ENCODE measurements around the gene TMEM88. TPM values are rescaled to one million over a fixed set of nuclear protein-coding genes. Genes with fewer than 3 reads are reported as not detected.

Gene TMEM88
- total and polyA plus RNA-seq, 2 of the 13 experiments (the other 11 are each of a cell fraction or from before 2014, with no cell fraction given): 0.31 to 0.66 TPM

GRCh38 chr17:7841396-7841914 lies 13.4 kb upstream of the TMEM88 start:
- POLR2A ChIA-PET: interaction anchor here (0.8 to 6.4 kb wide), 8 partner anchors 8 to 285 kb away, joined by 3 to 159 read pairs (median 4); partner anchors contain the start of genes CYB5D1, KDM6B, MPDU1 and NAA38
- TF ChIP-seq PHF5A (CRISPR knock-in tag; IDR thresholded peaks at IDR 0.05; ENCODE audit: low read depth, unreplicated experiment): no peak
- TF ChIP-seq, protein P1, sequence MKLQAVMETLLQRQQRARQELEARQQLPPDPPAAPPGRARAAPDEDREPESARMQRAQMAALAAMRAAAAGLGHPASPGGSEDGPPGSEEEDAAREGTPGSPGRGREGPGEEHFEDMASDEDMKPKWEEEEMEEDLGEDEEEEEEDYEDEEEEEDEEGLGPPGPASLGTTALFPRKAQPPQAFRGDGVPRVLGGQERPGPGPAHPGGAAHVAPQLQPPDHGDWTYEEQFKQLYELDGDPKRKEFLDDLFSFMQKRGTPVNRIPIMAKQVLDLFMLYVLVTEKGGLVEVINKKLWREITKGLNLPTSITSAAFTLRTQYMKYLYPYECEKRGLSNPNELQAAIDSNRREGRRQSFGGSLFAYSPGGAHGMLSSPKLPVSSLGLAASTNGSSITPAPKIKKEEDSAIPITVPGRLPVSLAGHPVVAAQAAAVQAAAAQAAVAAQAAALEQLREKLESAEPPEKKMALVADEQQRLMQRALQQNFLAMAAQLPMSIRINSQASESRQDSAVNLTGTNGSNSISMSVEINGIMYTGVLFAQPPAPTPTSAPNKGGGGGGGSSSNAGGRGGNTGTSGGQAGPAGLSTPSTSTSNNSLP (IDR thresholded peaks at IDR 0.05; ENCODE audit: low read depth, low read length): no peak
- TF ChIP-seq NRL (CRISPR knock-in tag; IDR thresholded peaks at IDR 0.05; ENCODE audit: borderline replicate concordance): 0 out of 2 replicates have a peak, but pooled peaks have one; percentile 11
- no peak for TF ChIP-seq FOXA1 (IDR thresholded peaks at IDR 0.05)
- 0 out of 2 replicates have a peak, but pooled peaks have one; percentile 10 for TF ChIP-seq FOXA1 (CRISPR knock-in tag; IDR thresholded peaks at IDR 0.05)
- no peak for TF ChIP-seq RORA (CRISPR knock-in tag; IDR thresholded peaks at IDR 0.05)
- TF ChIP-seq U2AF1 (optimal IDR thresholded peaks at IDR 0.05; ENCODE audit: low read depth, low read length): peak; percentile 14
- TF ChIP-seq ARNT2 (CRISPR knock-in tag; IDR thresholded peaks at IDR 0.05; ENCODE audit: low read depth): peak; percentile 47; the same call in 1 of the 2 replicates
- peak; percentile 98 for TF ChIP-seq SKI (IDR thresholded peaks at IDR 0.05; ENCODE audit: partially characterized antibody)
- TF ChIP-seq GMEB2 (CRISPR knock-in tag; IDR thresholded peaks at IDR 0.05; ENCODE audit: low read depth): no peak
- peak; percentile 25; the same call in 1 of the 2 replicates for TF ChIP-seq ZNF772 (CRISPR knock-in tag; IDR thresholded peaks at IDR 0.05)
- TF ChIP-seq ZBTB14 (CRISPR knock-in tag; IDR thresholded peaks at IDR 0.05): 0 out of 2 replicates have a peak, but pooled peaks have one; percentile 19
- TF ChIP-seq MNT (IDR thresholded peaks at IDR 0.05): peak; percentile 61
- TF ChIP-seq, protein P2, sequence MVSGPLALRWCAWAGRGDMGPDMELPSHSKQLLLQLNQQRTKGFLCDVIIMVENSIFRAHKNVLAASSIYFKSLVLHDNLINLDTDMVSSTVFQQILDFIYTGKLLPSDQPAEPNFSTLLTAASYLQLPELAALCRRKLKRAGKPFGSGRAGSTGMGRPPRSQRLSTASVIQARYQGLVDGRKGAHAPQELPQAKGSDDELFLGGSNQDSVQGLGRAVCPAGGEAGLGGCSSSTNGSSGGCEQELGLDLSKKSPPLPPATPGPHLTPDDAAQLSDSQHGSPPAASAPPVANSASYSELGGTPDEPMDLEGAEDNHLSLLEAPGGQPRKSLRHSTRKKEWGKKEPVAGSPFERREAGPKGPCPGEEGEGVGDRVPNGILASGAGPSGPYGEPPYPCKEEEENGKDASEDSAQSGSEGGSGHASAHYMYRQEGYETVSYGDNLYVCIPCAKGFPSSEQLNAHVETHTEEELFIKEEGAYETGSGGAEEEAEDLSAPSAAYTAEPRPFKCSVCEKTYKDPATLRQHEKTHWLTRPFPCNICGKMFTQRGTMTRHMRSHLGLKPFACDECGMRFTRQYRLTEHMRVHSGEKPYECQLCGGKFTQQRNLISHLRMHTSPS (CRISPR knock-in tag; IDR thresholded peaks at IDR 0.05; ENCODE audit: low read depth): 0 out of 2 replicates have a peak, but pooled peaks have one; percentile 28
- 0 out of 2 replicates have a peak, but pooled peaks have one; percentile 51 for TF ChIP-seq ZNF451 (CRISPR knock-in tag; IDR thresholded peaks at IDR 0.05)
- 0 out of 2 replicates have a peak, but pooled peaks have one; percentile 6 for TF ChIP-seq MIXL1 (CRISPR knock-in tag; IDR thresholded peaks at IDR 0.05)

More at GRCh38 chr17:7841396-7841914, 13.4 kb upstream of the TMEM88 start:
- peaks cover 0 to 3% of the 10 kb centered on the region in 2 experiments; a peak in 1 of 5 replicates for H3K27me3 ChIP-seq (ENCODE audit: control insufficient read depth in 1 of 2, insufficient read depth in 2 of 2, low read length in 2 of 2)
- WGBS (ENCODE audit: low lambda C conversion rate): 5% methylated on average over 11 of the region's 34 CpGs
- in situ Hi-C loops (cut with HindIII; ENCODE audit: extremely low pct_ligation_motif_present, low pct_unique_long_range_greater_than_20kb) (loop anchor here (10.0 kb wide), 1 partner anchor 267 kb away; the partner anchor contains the start of gene CD68), intact Hi-C loops (cut with micrococcal nuclease; ENCODE audit: unreplicated experiment) (loop anchor here (5.0 kb wide), 1 partner anchor 201 kb away; no protein-coding TSS in a partner anchor)
- no peaks in the 10 kb centered on the region for H3K9me3 ChIP-seq (ENCODE audit: low read length)
- H3K4me3 ChIP-seq (replicated peaks in 1 of 3; ENCODE audit: insufficient read depth in 1 of 3, low read depth in 2 of 3, low read length in 3 of 3): peak overlapping the region; percentile 83 to 95 (median 86)
- H3K27ac ChIP-seq (ENCODE audit: extremely low read length, insufficient read depth, low read length): peak overlapping the region; percentile 97
- peaks cover 26% of the 10 kb centered on the region for H4K20me1 ChIP-seq (ENCODE audit: insufficient read depth, low read length)
- H2AFZ ChIP-seq (ENCODE audit: low read length): no peak overlapping the region
- H3K9ac ChIP-seq (ENCODE audit: insufficient read depth, low read depth, low read length): peak overlapping the region; percentile 96
- H3K79me2 ChIP-seq (ENCODE audit: insufficient read depth, low read length): peaks cover 61% of the 10 kb centered on the region
- peaks cover 10 to 12% of the 10 kb centered on the region in 2 experiments; a peak in 4 of 5 replicates for H3K36me3 ChIP-seq (replicated peaks in 1 of 2; ENCODE audit: control insufficient read depth in 1 of 2, insufficient read depth in 2 of 2, low read length in 2 of 2)
- peak; percentile 69 for DNase-seq (ENCODE audit: low spot score)
- CTCF ChIA-PET (ENCODE audit: low intra/inter-chr PET ratio, low total read pairs): interaction anchor here (0.8 kb wide), 1 partner anchor 19 kb away, joined by 3 read pairs; no protein-coding TSS in a partner anchor
- no TSS peak for BruUV-seq (replicated peaks)
- ATAC-seq: peak; percentile 20
- FAIRE-seq: no peak
- H3K4me2 ChIP-seq (ENCODE audit: low read depth, low read length): peak overlapping the region; percentile 96
- peaks cover 49% of the 10 kb centered on the region for H3K4me1 ChIP-seq (ENCODE audit: insufficient read depth, low read length)

All from HepG2 (cell line).